ENCODE measurements around the gene RAI14. TPM values are rescaled to one million over a fixed set of nuclear protein-coding genes. Genes with fewer than 3 reads are reported as not detected.

RAI14 gene
- total and polyA plus RNA-seq, 2 experiments from 2014 or later: 42.2 to 49.6 TPM

DNA sequence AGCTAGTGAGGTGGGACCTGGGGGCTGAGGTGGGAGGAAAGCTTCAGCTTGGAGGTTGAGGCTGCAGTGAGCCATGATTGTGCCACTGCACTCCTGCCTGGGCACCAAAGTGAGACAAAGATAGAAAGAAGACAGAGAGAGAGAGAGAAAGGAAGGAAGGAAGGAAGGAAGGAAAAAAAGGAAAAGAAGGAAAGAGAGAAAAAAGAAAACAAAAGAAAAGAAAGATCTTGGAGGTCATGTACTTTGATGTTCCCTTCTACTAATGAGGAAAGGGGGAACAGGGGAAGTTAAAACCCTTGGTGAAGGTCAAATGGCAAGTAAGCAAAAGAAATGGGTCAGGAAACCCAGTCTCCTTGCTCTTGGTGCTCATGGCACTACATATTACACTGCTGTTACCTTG, 2.4 kb upstream of the RAI14 start:
- Histone ChIP-seq H3K4me2 (no peak overlapping the region), H3K36me3 (replicated peaks; ENCODE audit: insufficient read depth, low read depth) (no peaks in the 10 kb centered on the region), H3K27ac (no peak overlapping the region), H3K9me3 (ENCODE audit: low read depth) (no peaks in the 10 kb centered on the region), H3K4me3 (no peak overlapping the region), H2AFZ (no peak overlapping the region), H4K20me1 (ENCODE audit: insufficient read depth, poor library complexity, severe bottlenecking) (peaks cover 9% of the 10 kb centered on the region), H3K4me1 (ENCODE audit: insufficient read depth) (peaks cover 10% of the 10 kb centered on the region), H3K27me3 (no peaks in the 10 kb centered on the region), H3K9me2 (replicated peaks; ENCODE audit: insufficient read depth) (no peaks in the 10 kb centered on the region), H3K79me2 (peaks cover 16% of the 10 kb centered on the region)
- TF ChIP-seq EZH2 (IDR thresholded peaks at IDR 0.05; ENCODE audit: borderline replicate concordance) (no peak), EZH2phosphoT487 (IDR thresholded peaks at IDR 0.05; ENCODE audit: low read depth, severe bottlenecking, unreplicated experiment) (no peak)
- TF ChIP-seq, protein P1, sequence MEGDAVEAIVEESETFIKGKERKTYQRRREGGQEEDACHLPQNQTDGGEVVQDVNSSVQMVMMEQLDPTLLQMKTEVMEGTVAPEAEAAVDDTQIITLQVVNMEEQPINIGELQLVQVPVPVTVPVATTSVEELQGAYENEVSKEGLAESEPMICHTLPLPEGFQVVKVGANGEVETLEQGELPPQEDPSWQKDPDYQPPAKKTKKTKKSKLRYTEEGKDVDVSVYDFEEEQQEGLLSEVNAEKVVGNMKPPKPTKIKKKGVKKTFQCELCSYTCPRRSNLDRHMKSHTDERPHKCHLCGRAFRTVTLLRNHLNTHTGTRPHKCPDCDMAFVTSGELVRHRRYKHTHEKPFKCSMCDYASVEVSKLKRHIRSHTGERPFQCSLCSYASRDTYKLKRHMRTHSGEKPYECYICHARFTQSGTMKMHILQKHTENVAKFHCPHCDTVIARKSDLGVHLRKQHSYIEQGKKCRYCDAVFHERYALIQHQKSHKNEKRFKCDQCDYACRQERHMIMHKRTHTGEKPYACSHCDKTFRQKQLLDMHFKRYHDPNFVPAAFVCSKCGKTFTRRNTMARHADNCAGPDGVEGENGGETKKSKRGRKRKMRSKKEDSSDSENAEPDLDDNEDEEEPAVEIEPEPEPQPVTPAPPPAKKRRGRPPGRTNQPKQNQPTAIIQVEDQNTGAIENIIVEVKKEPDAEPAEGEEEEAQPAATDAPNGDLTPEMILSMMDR (IDR thresholded peaks at IDR 0.05; ENCODE audit: poor library complexity): no peak
- DNase-seq (ENCODE audit: low spot score): no peak

- Histone ChIP-seq H3K4me3 (peak overlapping the region; percentile 73), H4K20me1 (ENCODE audit: insufficient read depth, poor library complexity, severe bottlenecking) (peaks cover 9% of the 10 kb centered on the region), H3K4me2 (peak overlapping the region; percentile 87), H2AFZ (peak overlapping the region; percentile 92), H3K9me3 (ENCODE audit: low read depth) (no peaks in the 10 kb centered on the region), H3K36me3 (replicated peaks; ENCODE audit: insufficient read depth, low read depth) (no peaks in the 10 kb centered on the region), H3K27ac (peak overlapping the region; percentile 98), H3K27me3 (no peaks in the 10 kb centered on the region), H3K79me2 (peaks cover 34% of the 10 kb centered on the region), H3K4me1 (ENCODE audit: insufficient read depth) (peaks cover 10% of the 10 kb centered on the region), H3K9me2 (replicated peaks; ENCODE audit: insufficient read depth) (no peaks in the 10 kb centered on the region)
- WGBS (ENCODE audit: low lambda C conversion rate, missing lambda C conversion rate): under 1% methylated on average over 16 of the region's 16 CpGs
- DNase-seq (ENCODE audit: low spot score): peak; percentile 76
- TF ChIP-seq, protein P1 (IDR thresholded peaks at IDR 0.05; ENCODE audit: poor library complexity): no peak
- TF ChIP-seq EZH2phosphoT487 (IDR thresholded peaks at IDR 0.05; ENCODE audit: low read depth, severe bottlenecking, unreplicated experiment) (no peak), EZH2 (IDR thresholded peaks at IDR 0.05; ENCODE audit: borderline replicate concordance) (no peak)
Observed at GRCh38 chr5:34655354-34655991, 655 bp upstream of the RAI14 start.

DNA sequence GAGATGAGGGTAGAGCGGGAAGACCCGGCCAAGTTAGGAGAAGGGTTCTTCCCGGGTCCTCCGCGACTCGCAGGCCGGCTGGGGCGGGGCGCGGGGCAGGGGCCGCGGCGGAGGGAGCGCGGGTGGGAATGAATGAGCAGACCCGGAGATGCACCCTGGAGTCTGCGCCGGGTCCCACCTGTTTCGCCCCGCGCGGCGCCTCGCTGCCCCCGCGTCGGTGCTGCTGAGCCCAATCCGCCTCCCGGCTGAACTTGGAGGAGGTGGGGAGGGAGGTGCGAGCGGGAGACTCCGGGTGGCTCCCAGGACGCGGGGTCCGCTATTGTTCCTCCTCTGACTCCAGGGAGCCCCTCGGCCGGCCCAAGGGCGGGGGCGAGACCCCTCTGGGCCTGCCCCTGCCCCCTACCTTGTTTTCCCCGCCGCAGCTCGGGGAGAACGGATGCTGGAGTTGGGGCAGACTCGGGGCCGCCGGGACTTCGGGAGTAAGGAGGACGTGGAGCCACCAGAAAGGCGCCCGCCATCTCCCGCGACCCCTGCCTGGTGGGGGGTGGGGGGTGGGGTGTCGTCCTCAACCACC, 659 bp downstream of the RAI14 start:
- peaks cover 47% of the 10 kb centered on the region for H3K79me2 ChIP-seq
- no peaks in the 10 kb centered on the region for H3K9me3 ChIP-seq (ENCODE audit: low read depth)
- peak overlapping the region; percentile 98 for H3K27ac ChIP-seq
- H2AFZ ChIP-seq: peak overlapping the region; percentile 92
- H4K20me1 ChIP-seq (ENCODE audit: insufficient read depth, poor library complexity, severe bottlenecking): peaks cover 9% of the 10 kb centered on the region
- H3K4me3 ChIP-seq: peak overlapping the region; percentile 73
- H3K27me3 ChIP-seq: no peaks in the 10 kb centered on the region
- 6% methylated on average over 9 of the region's 53 CpGs for WGBS (ENCODE audit: low lambda C conversion rate, missing lambda C conversion rate)
- peak; percentile 50 for DNase-seq (ENCODE audit: low spot score)
- TF ChIP-seq EZH2phosphoT487 (IDR thresholded peaks at IDR 0.05; ENCODE audit: low read depth, severe bottlenecking, unreplicated experiment): no peak
- TF ChIP-seq, protein P1 (IDR thresholded peaks at IDR 0.05; ENCODE audit: poor library complexity): no peak
- H3K4me1 ChIP-seq (ENCODE audit: insufficient read depth): peaks cover 10% of the 10 kb centered on the region
- no peaks in the 10 kb centered on the region for H3K36me3 ChIP-seq (replicated peaks; ENCODE audit: insufficient read depth, low read depth)
- H3K4me2 ChIP-seq: peak overlapping the region; percentile 87
- no peaks in the 10 kb centered on the region for H3K9me2 ChIP-seq (replicated peaks; ENCODE audit: insufficient read depth)
